HepG2 (cell line): Measurements from ENCODE around the gene MGARP. TPM values are rescaled to one million over a fixed set of nuclear protein-coding genes. Genes with fewer than 3 reads are reported as not detected.

ENCODE experiments used
- ATAC-seq: fragments of 200-7000 bp; cut with Tn5 transposase; 3 replicates; pipeline ENCODE4 v1.9.1; 2020; ENCODE audit warnings: mild to moderate bottlenecking, moderate library complexity
- BruUV-seq: library from RNA; stranded (reverse); fragments of 400-500 nt; replicated peaks from 2 replicates; lab custom pipeline; 2021; lab: Mats Ljungman, UMichigan
- CTCF ChIA-PET: fragments of 300-600 bp; formaldehyde crosslinking; extraction: SDS; loops from one replicate; lab custom pipeline; 2021; ENCODE audit warnings: low total read pairs, inconsistent platforms, low intra/inter-chr PET ratio; lab: Yijun Ruan, JAX
- POLR2A ChIA-PET: fragments of 350-600 bp; sonication (Branson Sonifier 250); formaldehyde crosslinking; loops from one replicate; lab custom pipeline; 2020; ENCODE audit warnings: antibody characterized with exemption, inconsistent platforms; lab: Yijun Ruan, JAX
- DNase-seq: peaks from one replicate; pipeline ENCODE4 v3.0.0-alpha.2; 2015; ENCODE audit warnings: low spot score
- FAIRE-seq: peaks from 3 replicates; lab custom pipeline; 2011; peaks lifted over from hg19 to GRCh38; lab: Jason Lieb, UNC
- H2AFZ ChIP-seq: one replicate; pipeline ENCODE4 v1.6.1; 2011; ENCODE audit warnings: low read length, inconsistent platforms
- H3K27ac ChIP-seq: fragments of 300-600 bp; 3 replicates; pipeline ENCODE4 v1.8.0; 2011; ENCODE audit warnings: mixed run types, mild to moderate bottlenecking, mixed read lengths, low read length, inconsistent platforms; ENCODE audit not compliant: insufficient read depth; ENCODE audit errors: extremely low read length
- H3K27me3 ChIP-seq, 2 experiments: fragments of 200-600 bp in 1 of 2; 2 replicates in 1 of 2; 3 replicates in 1 of 2; pipeline versions ENCODE4 v1.6.0 to v1.8.0; 2011; ENCODE audit warnings: low read length in 2 of 2, mild to moderate bottlenecking in 2 of 2, moderate library complexity in 2 of 2, inconsistent platforms in 1 of 2; ENCODE audit not compliant: insufficient read depth in 2 of 2, control insufficient read depth in 1 of 2
- H3K36me3 ChIP-seq, 2 experiments: fragments of 200-600 bp in 1 of 2; replicated peaks in 1 of 2; 2 replicates in 1 of 2; 3 replicates in 1 of 2; pipeline versions ENCODE4 v1.5.1 to v1.8.0; 2011; ENCODE audit warnings: low read length in 2 of 2, inconsistent platforms in 1 of 2; ENCODE audit not compliant: insufficient read depth in 2 of 2, control insufficient read depth in 1 of 2
- H3K4me1 ChIP-seq: 2 replicates; pipeline ENCODE4 v1.5.1; 2012; ENCODE audit warnings: low read length, inconsistent platforms; ENCODE audit not compliant: insufficient read depth
- H3K4me2 ChIP-seq: 2 replicates; pipeline ENCODE4 v1.6.0; 2011; ENCODE audit warnings: low read depth, low read length, inconsistent platforms
- H3K4me3 ChIP-seq, 3 experiments: fragments of 200-600 bp in 1 of 3; sonication (generic), shearing (Covaris generic) in 1 of 3; replicated peaks in 1 of 3; 2 replicates each; pipeline ENCODE4 v1.5.1; 2011 to 2016; ENCODE audit warnings: low read length in 3 of 3, inconsistent platforms in 2 of 3, low read depth in 2 of 3, mild to moderate bottlenecking in 2 of 3, control low read depth in 1 of 3, mixed read lengths in 1 of 3; ENCODE audit not compliant: insufficient read depth in 1 of 3
- H3K79me2 ChIP-seq: one replicate; pipeline ENCODE4 v1.6.1; 2011; ENCODE audit warnings: low read length, inconsistent platforms; ENCODE audit not compliant: insufficient read depth
- H3K9ac ChIP-seq: 2 replicates; pipeline ENCODE4 v1.6.0; 2011; ENCODE audit warnings: mild to moderate bottlenecking, low read depth, low read length, inconsistent platforms; ENCODE audit not compliant: insufficient read depth
- H3K9me3 ChIP-seq: 2 replicates; pipeline ENCODE4 v1.5.1; 2012; ENCODE audit warnings: mild to moderate bottlenecking, low read length
- H4K20me1 ChIP-seq: 2 replicates; pipeline ENCODE4 v1.6.0; 2011; ENCODE audit warnings: inconsistent platforms, mild to moderate bottlenecking, low read length, moderate library complexity; ENCODE audit not compliant: insufficient read depth
- HNRNPK ChIP-seq: fragments of 200-400 bp; formaldehyde crosslinking; IDR thresholded peaks from 2 replicates; pipeline ENCODE4 v1.6.1; 2018; ENCODE audit warnings: low read length, low read depth, moderate library complexity, mild to moderate bottlenecking; ENCODE audit not compliant: poor library complexity, severe bottlenecking
- ZNF121 ChIP-seq: sonication (generic); formaldehyde crosslinking; IDR thresholded peaks from 2 replicates; pipeline ENCODE4 v1.5.0; 2020; ENCODE audit warnings: mild to moderate bottlenecking, missing genetic modification reagents
- in situ Hi-C: cut with HindIII; loops from 2 replicates; pipeline ENCODE4 v1.10.0; 2017; ENCODE audit warnings: low pct_unique_long_range_greater_than_20kb; ENCODE audit not compliant: extremely low pct_ligation_motif_present
- intact Hi-C: fragments of 100-400 bp; cut with micrococcal nuclease; formaldehyde crosslinking; loops from one replicate; pipeline ENCODE4 v1.10.0; 2022; ENCODE audit not compliant: unreplicated experiment
- polyA plus RNA-seq, 8 experiments: library from polyadenylated mRNA; depleted of rRNA in 3 of 8; stranded (reverse) in 7 of 8; unstranded in 1 of 8; fragments of >200 nt; fragmentation: Illumina TruSeq in 4 of 8; extraction: Trizol in 4 of 8; gene quantifications; 2 replicates each; pipeline versions ENCODE4 v1.2.1 to v1.2.3, GENCODE V29; 2011 to 2016; ENCODE audit warnings: low read depth in 4 of 8, missing spikeins in 1 of 8, mixed read lengths in 1 of 8; ENCODE audit not compliant: insufficient read depth in 1 of 8
- total RNA-seq, 5 experiments: library from RNA; depleted of rRNA; stranded (reverse); fragments of >200 nt; fragmentation: Illumina TruSeq; extraction: Trizol; gene quantifications; 2 replicates each; pipeline ENCODE4 v1.2.3, GENCODE V29; 2016; ENCODE audit warnings: low read depth in 1 of 5
- TF ChIP-seq, protein P1 (sequence below): sonication (generic); formaldehyde crosslinking; IDR thresholded peaks from 2 replicates; pipeline ENCODE4 v1.4.0; 2020; ENCODE audit warnings: low read depth, missing genetic modification reagents
- TF ChIP-seq, protein P2 (sequence below): sonication (generic); formaldehyde crosslinking; IDR thresholded peaks from 2 replicates; pipeline ENCODE4 v1.8.1; 2022; ENCODE audit warnings: mild to moderate bottlenecking, missing genetic modification reagents

The MGARP gene
- total and polyA plus RNA-seq, 2 of the 13 experiments (the other 11 are each of a cell fraction or from before 2014, with no cell fraction given) = 0.11 to 0.13 TPM

DNA sequence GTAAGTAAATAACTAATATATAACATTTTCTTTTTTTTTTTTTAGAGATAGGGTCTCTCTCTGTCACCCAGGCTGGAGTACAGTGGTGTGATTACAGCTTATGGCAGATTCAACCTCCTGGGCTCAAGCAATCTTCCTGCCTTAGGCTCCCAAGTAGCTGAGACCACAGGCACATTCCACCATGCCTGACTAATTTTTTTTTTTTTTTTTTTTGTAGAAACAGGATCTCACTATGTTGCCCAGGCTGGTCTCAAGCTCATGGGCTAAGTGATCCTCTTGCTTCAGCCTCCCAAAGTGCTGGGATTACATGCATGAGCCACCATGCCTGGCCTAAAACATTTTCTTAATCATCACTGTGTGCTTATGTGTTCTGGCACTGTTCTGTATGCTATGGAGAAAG, 32.8 kb downstream of the MGARP start:
- CTCF ChIA-PET = no interaction called here
- TF ChIP-seq, protein P1, sequence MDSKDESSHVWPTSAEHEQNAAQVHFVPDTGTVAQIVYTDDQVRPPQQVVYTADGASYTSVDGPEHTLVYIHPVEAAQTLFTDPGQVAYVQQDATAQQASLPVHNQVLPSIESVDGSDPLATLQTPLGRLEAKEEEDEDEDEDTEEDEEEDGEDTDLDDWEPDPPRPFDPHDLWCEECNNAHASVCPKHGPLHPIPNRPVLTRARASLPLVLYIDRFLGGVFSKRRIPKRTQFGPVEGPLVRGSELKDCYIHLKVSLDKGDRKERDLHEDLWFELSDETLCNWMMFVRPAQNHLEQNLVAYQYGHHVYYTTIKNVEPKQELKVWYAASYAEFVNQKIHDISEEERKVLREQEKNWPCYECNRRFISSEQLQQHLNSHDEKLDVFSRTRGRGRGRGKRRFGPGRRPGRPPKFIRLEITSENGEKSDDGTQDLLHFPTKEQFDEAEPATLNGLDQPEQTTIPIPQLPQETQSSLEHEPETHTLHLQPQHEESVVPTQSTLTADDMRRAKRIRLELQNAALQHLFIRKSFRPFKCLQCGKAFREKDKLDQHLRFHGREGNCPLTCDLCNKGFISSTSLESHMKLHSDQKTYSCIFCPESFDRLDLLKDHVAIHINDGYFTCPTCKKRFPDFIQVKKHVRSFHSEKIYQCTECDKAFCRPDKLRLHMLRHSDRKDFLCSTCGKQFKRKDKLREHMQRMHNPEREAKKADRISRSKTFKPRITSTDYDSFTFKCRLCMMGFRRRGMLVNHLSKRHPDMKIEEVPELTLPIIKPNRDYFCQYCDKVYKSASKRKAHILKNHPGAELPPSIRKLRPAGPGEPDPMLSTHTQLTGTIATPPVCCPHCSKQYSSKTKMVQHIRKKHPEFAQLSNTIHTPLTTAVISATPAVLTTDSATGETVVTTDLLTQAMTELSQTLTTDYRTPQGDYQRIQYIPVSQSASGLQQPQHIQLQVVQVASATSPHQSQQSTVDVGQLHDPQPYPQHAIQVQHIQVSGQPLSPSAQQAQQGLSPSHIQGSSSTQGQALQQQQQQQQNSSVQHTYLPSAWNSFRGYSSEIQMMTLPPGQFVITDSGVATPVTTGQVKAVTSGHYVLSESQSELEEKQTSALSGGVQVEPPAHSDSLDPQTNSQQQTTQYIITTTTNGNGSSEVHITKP (CRISPR knock-in tag) = no peak
- TF ChIP-seq, protein P2, sequence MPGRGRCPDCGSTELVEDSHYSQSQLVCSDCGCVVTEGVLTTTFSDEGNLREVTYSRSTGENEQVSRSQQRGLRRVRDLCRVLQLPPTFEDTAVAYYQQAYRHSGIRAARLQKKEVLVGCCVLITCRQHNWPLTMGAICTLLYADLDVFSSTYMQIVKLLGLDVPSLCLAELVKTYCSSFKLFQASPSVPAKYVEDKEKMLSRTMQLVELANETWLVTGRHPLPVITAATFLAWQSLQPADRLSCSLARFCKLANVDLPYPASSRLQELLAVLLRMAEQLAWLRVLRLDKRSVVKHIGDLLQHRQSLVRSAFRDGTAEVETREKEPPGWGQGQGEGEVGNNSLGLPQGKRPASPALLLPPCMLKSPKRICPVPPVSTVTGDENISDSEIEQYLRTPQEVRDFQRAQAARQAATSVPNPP (CRISPR knock-in tag) = no peak
- TF ChIP-seq HNRNPK (no peak), ZNF121 (CRISPR knock-in tag) (0 out of 2 replicates have a peak, but pooled peaks have one; percentile 24)
- TF ChIP-seq, all 625 proteins: peak for 1
- Histone ChIP-seq H3K27me3 (no peaks in the 10 kb centered on the region; a peak in 1 of 5 replicates), H3K4me1 (peaks cover 39% of the 10 kb centered on the region), H3K9me3 (no peaks in the 10 kb centered on the region), H4K20me1 (no peaks in the 10 kb centered on the region), H3K27ac (no peak overlapping the region), H3K79me2 (no peaks in the 10 kb centered on the region), H3K9ac (no peak overlapping the region), H3K4me2 (no peak overlapping the region), H3K4me3 (no peak overlapping the region), H3K36me3 (no peaks in the 10 kb centered on the region), H2AFZ (no peak overlapping the region)
- intact Hi-C loops (no loop called here), in situ Hi-C loops (no loop called here)
- FAIRE-seq (no peak), DNase-seq (no peak), ATAC-seq (no peak)
- POLR2A ChIA-PET = no interaction called here
- no TSS peak for BruUV-seq
